SJSA1 (cell line): ENCODE data around the gene VASH1. TPM values are rescaled to one million over a fixed set of nuclear protein-coding genes. Genes with fewer than 3 reads are reported as not detected.

Experiments used
- DNase-seq, 2 experiments: peaks; one replicate each; pipeline ENCODE4 v3.0.0-alpha.2; 2015 to 2020; ENCODE audit warnings: low spot score in 2 of 2, low read depth in 1 of 2
- H3K27ac ChIP-seq: fragments of 250-450 bp; sonication (Bioruptor Pico); 2 replicates; pipeline ENCODE4 v1.5.1; 2020; ENCODE audit warnings: mild to moderate bottlenecking, moderate library complexity
- H3K27me3 ChIP-seq: fragments of 250-450 bp; sonication (Bioruptor Pico); replicated peaks from 2 replicates; pipeline ENCODE4 v1.5.1; 2020; ENCODE audit warnings: mild to moderate bottlenecking, moderate library complexity
- H3K36me3 ChIP-seq: fragments of 250-450 bp; sonication (Bioruptor Pico); 2 replicates; pipeline ENCODE4 v1.5.1; 2020; ENCODE audit warnings: mild to moderate bottlenecking
- H3K4me1 ChIP-seq: fragments of 250-450 bp; sonication (Bioruptor Pico); replicated peaks from 2 replicates; pipeline ENCODE4 v1.6.1; 2021; ENCODE audit warnings: mild to moderate bottlenecking
- H3K4me3 ChIP-seq: fragments of 250-450 bp; sonication (Bioruptor Pico); 2 replicates; pipeline ENCODE4 v1.5.1; 2020; ENCODE audit warnings: mild to moderate bottlenecking
- H3K9me3 ChIP-seq: fragments of 250-450 bp; sonication (Bioruptor Pico); replicated peaks from 2 replicates; pipeline ENCODE4 v1.5.1; 2020; ENCODE audit warnings: mild to moderate bottlenecking
- total RNA-seq: library from RNA; depleted of rRNA; stranded (reverse); fragments of >200 nt; shearing (Covaris generic); gene quantifications from 2 replicates; pipeline ENCODE4 v1.2.3, GENCODE V29; 2014

The VASH1 gene
- total RNA-seq, 1 experiment from 2014 or later = 0.13 TPM

DNA sequence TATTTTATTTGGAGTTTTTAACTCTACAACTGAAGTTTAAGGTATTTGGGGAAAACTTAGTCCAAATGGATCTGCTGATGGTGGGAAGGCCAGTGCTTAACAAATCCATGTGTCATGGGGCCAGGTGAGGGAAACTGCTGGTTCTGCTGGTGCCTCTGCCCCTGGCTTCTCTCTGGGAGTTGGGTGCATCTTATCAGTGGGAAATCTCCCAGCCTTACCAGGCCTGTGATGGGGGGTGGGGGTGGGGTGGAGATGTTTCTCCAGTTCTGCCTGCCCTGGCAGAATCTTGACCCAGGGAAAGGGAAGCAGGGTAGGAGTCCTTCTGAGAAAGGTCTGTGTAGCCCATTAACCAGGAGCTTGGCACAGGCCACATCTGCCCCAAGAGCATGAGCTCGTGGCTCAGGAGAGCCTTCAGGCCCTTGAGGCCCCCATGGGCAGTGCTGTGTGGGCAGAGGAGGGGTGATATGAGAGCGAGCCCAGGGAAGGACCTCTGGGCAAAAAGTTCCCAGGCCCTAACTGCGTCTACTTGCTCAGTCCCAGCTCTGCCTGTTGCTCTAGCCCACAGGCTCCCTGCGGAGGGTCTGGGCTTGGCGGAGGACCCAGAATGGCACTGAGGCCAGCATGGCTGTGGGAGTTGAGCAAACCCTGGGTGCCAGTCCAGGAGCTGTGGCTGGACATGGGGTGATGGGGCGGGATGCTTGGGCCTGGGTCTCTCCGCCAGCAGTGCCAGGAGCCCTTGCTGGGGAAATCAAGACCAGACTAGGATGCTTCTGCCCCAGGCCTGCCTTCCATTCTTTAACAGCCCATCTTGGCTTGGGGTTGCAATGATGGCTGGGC lies 18.2 kb downstream of the VASH1 start:
- 0 out of 2 replicates have a peak, but pooled peaks cover 2% of the 10 kb centered on the region for H3K36me3 ChIP-seq
- H3K4me1 ChIP-seq = no peaks in the 10 kb centered on the region
- H3K27me3 ChIP-seq = no peaks in the 10 kb centered on the region
- H3K9me3 ChIP-seq = no peaks in the 10 kb centered on the region
- H3K27ac ChIP-seq = no peak overlapping the region
- no peak overlapping the region for H3K4me3 ChIP-seq
- DNase-seq = no peak

DNA sequence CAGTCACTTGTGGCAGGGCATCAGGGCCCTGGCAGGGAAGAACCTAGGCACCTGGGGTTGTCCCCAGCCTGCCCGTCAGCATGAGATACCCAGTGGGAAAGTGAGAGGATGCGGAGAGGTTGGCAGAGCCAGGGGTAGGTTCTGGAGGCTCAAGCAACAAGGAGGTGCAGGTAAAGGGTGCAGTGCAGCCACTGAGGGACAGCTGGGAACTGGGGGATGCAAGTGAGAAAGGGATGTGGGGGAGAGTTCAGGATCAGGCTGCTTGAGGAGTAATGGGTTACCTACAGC lies 18.7 kb downstream of the VASH1 start:
- H3K4me3 ChIP-seq = no peak overlapping the region
- no peaks in the 10 kb centered on the region for H3K9me3 ChIP-seq
- no peak for DNase-seq

GRCh38 chr14:76780360-76780759 lies 19.1 kb downstream of the VASH1 start:
- Histone ChIP-seq H3K4me3 (no peak overlapping the region), H3K36me3 (0 out of 2 replicates have a peak, but pooled peaks cover 2% of the 10 kb centered on the region), H3K4me1 (no peaks in the 10 kb centered on the region), H3K27ac (no peak overlapping the region), H3K9me3 (no peaks in the 10 kb centered on the region), H3K27me3 (no peaks in the 10 kb centered on the region)
- no peak for DNase-seq

More for the DNA sequence above, 18.7 kb downstream of the VASH1 start:
- Histone ChIP-seq H3K4me1 (no peaks in the 10 kb centered on the region), H3K27ac (no peak overlapping the region), H3K27me3 (no peaks in the 10 kb centered on the region), H3K36me3 (0 out of 2 replicates have a peak, but pooled peaks cover 2% of the 10 kb centered on the region)

DNA sequence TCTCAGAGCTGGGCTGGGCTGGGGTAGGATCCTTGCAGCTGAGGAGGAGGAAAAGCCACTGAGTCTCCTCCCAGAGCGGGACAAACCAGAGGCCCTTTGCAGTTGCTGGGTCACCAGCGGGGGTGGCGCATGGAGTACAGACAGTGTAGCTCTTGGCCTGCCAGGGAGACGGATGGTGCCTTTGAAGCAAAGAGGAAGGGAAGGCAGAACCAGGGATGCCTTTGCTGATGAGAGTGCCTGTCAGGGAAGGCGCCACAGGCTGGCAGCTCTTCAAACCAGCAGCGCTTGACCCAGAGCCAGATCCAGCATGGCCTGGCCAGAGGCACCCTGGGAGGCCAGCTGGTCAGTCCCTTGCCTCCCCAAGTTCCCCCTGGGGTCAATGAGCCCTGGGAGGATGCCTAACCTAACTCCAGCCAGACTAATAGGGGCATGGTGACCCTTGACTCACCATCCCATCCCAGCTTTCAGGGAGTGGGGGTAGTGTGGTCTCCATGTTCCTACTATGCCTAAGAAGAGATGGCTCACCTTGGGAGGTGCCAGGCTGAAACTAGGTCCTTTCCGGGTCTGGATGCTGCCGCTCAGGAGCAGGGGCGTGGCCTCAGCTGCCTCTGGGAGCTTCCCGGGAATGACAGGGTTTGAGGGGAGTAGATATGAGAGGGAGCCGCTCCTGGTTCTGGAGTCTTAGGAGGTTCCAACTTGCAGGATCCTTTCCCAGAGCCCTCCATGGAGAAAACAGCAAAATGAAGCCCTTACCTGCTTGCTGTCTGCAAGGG lies 19.8 kb downstream of the VASH1 start:
- DNase-seq = no peak
- Histone ChIP-seq H3K9me3 (no peaks in the 10 kb centered on the region), H3K27ac (no peak overlapping the region), H3K36me3 (0 out of 2 replicates have a peak, but pooled peaks cover 2% of the 10 kb centered on the region), H3K4me3 (no peak overlapping the region), H3K27me3 (no peaks in the 10 kb centered on the region), H3K4me1 (no peaks in the 10 kb centered on the region)

DNA sequence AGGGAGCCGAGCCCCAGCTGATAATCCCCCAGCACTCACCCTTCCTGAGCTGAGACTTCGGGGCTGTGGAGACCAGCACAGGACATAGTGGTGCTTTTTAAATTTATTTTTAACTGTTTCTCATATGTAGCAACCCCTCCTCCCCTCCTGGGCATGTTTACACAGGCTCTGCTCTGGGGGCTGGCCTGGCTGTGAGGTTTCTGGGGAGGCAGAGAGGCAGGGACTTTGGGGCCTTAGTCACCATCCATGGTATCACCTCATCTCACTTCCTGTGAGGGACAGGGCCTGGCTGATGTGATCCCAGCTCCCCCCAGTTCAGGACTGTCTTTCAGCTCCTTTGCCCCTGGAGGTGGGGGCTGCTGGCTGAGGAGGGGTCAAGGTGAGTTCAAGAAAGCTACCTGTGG lies 20.4 kb downstream of the VASH1 start:
- no peak overlapping the region for H3K4me3 ChIP-seq
- no peaks in the 10 kb centered on the region for H3K27me3 ChIP-seq
- DNase-seq = no peak
- H3K36me3 ChIP-seq = 0 out of 2 replicates have a peak, but pooled peaks cover 2% of the 10 kb centered on the region
- H3K9me3 ChIP-seq = no peaks in the 10 kb centered on the region
- H3K4me1 ChIP-seq = no peaks in the 10 kb centered on the region
- H3K27ac ChIP-seq = no peak overlapping the region

DNA sequence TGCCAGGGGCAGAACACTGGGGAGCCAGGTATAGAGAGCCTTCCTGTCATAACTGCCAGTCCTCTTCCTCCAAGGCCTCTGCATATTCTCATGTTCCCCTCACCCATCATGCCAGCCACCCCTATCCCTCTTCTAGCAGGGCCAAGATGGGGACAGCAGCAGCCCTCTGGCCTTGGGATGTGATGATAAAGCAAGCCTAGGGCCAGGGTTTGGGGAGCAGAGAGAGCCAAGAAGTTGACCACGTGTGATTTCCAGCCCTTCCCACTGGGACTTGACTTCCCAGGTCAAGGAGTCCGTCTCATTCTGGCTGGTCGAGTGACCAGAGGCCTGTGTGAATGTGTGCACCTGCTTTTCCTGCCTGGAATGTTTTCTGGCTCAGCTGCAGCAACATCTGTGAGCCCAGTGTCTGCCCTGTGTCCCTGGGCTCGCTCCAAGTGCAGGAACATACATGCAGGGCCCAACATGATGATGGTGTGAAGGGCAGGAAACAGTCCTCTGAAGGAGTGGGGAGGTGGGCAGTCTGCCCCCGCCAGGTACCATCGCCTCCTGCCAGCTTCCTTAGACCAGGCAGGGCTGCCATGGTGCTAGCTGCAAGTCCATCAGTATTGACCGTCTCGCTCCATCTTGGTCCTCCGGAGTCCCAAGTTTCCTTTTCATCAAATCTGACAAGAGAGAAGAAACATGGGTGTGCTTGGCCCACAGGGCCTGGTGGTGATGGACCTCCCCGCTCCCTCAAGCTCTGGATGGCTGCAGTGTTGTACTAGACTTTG lies 21.0 kb downstream of the VASH1 start:
- Histone ChIP-seq H3K4me1 (no peaks in the 10 kb centered on the region), H3K4me3 (no peak overlapping the region), H3K27me3 (no peaks in the 10 kb centered on the region), H3K36me3 (0 out of 2 replicates have a peak, but pooled peaks cover 2% of the 10 kb centered on the region), H3K9me3 (no peaks in the 10 kb centered on the region), H3K27ac (no peak overlapping the region)
- no peak for DNase-seq

- no peak overlapping the region for H3K27ac ChIP-seq
- H3K9me3 ChIP-seq = no peaks in the 10 kb centered on the region
- H3K4me3 ChIP-seq = no peak overlapping the region
- 0 out of 2 replicates have a peak, but pooled peaks cover 2% of the 10 kb centered on the region for H3K36me3 ChIP-seq
- H3K27me3 ChIP-seq = no peaks in the 10 kb centered on the region
- DNase-seq = no peak
- no peaks in the 10 kb centered on the region for H3K4me1 ChIP-seq
Observed at GRCh38 chr14:76782885-76783566, 21.8 kb downstream of the VASH1 start.

DNA sequence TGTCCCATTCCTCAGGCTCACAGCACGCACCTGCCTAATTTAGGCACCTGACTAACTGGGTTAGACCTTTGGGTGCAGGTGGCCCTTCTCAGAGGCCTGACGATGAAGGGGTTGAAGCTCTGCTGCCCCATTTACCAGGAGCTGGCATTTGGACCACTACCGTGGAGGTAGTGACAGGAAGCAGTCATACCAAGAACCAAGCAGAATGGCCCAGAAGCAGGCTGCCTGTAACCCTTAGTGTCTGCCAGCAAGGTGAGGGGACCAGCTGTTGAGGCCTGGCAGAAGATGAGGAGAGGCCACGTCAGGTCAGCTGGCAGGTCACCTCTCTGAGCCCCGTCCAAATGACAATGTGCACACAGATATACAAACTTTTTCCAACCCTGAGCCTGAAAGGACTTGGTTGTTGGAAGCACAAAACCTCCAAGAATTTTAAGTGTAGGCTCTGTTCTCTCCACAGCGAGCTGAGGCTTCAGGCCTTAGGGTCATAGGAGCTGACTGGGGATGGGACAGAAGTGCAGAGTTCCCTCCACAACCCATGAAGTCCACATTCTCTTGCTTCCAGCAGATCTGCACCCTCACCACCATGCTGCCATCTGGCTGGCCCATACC lies 23.1 kb downstream of the VASH1 start:
- Histone ChIP-seq H3K27me3 (no peaks in the 10 kb centered on the region), H3K4me3 (no peak overlapping the region), H3K27ac (no peak overlapping the region), H3K36me3 (0 out of 2 replicates have a peak, but pooled peaks cover 2% of the 10 kb centered on the region), H3K9me3 (no peaks in the 10 kb centered on the region), H3K4me1 (no peaks in the 10 kb centered on the region)
- no peak for DNase-seq

DNA sequence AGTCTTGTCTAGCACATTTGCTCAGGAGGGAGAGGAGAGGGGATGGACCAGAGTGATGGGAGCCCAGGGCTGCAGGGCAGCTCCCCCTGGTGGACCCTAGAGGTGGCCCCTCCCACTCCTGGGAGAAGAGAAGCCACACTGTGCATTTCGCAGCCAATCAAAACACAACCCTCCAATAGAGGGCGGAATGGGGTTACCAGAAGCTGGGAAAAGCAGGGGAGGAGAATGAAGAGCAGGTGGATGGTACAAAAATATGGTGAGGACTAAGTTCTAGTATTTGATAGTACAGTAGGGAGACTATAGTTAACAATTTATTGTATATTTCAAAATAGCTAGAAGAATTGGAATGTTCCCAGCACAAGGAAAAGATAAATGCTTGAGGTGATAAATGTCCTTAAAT lies 23.6 kb downstream of the VASH1 start:
- Histone ChIP-seq H3K27ac (no peak overlapping the region), H3K36me3 (peaks cover 2% of the 10 kb centered on the region; the same call in 1 of the 2 replicates), H3K9me3 (no peaks in the 10 kb centered on the region), H3K4me3 (no peak overlapping the region), H3K4me1 (no peaks in the 10 kb centered on the region), H3K27me3 (no peaks in the 10 kb centered on the region)
- peak; percentile 60 to 73 for DNase-seq

- Histone ChIP-seq H3K4me3 (no peak overlapping the region), H3K4me1 (no peaks in the 10 kb centered on the region), H3K36me3 (peaks cover 5% of the 10 kb centered on the region; the same call in 1 of the 2 replicates), H3K9me3 (no peaks in the 10 kb centered on the region), H3K27ac (no peak overlapping the region), H3K27me3 (no peaks in the 10 kb centered on the region)
- no peak for DNase-seq
Observed at GRCh38 chr14:76786601-76787000, 25.3 kb downstream of the VASH1 start.

DNA sequence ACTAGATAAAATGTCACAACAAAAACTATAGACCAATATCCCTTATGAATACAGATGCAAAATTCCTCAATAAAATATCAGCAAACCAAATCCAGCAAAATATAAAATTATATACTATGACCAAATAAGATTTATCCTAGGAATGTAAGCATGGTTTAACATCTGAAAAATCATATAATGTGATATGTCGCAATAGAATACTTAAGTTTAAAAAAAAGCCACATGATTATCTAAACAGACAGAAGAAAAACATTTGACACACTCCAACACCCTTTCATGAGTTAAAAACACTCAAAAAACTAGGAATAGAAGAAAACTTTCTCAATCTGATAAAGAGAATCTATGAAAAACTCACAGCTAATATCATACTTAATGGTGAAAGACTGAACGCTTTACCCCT lies 31.2 kb downstream of the VASH1 start:
- no peak for DNase-seq
- no peak overlapping the region for H3K4me3 ChIP-seq

DNA sequence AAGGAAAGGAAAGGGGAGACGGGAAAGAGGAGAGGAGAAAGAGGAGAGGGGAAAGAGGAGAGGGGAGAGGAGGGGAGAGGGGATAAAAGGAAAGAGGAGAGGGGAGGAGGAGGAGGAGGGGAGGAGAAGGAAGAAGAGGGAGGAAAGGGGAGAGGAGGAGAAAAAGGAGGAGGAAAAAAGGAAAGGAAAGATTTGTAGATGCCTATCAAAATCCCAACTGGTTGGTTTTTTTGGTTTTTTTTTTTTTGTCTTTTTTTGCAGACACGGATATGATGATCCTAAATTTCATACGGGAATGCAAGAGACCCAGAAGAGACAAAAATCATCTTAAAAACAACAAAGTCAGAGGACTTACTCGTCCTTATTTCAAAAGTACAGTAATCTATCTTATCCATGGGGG lies 32.1 kb downstream of the VASH1 start:
- no peak overlapping the region for H3K27ac ChIP-seq
- DNase-seq = no peak
- H3K36me3 ChIP-seq = peaks cover 3% of the 10 kb centered on the region; the same call in 1 of the 2 replicates
- H3K27me3 ChIP-seq = no peaks in the 10 kb centered on the region
- H3K4me3 ChIP-seq = no peak overlapping the region
- no peaks in the 10 kb centered on the region for H3K9me3 ChIP-seq
- no peaks in the 10 kb centered on the region for H3K4me1 ChIP-seq

More for the DNA sequence above, 31.2 kb downstream of the VASH1 start:
- no peaks in the 10 kb centered on the region for H3K4me1 ChIP-seq
- peaks cover 3% of the 10 kb centered on the region; the same call in 1 of the 2 replicates for H3K36me3 ChIP-seq
- no peak overlapping the region for H3K27ac ChIP-seq
- H3K9me3 ChIP-seq = no peaks in the 10 kb centered on the region
- no peaks in the 10 kb centered on the region for H3K27me3 ChIP-seq

DNA sequence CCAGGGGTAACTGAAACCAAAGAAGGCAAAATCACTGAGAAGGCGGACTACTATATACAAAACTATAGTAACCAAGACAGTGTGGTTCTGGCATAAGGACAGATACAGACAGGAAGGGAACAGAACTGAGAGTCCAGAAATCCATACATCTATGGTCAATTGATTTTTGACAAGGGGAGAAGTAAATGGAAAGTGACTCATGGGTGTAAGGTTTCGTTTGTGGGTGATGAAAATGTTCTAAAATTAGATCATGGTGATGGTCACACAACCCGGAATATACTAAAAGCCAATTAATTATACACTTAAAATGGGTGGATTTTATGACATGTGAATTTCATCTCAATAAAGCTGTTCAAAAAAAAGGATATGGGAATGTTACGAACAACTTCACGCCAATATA lies 32.7 kb downstream of the VASH1 start:
- H3K4me1 ChIP-seq = no peaks in the 10 kb centered on the region
- no peak overlapping the region for H3K4me3 ChIP-seq
- H3K36me3 ChIP-seq = peaks cover 3% of the 10 kb centered on the region; the same call in 1 of the 2 replicates
- H3K27me3 ChIP-seq = no peaks in the 10 kb centered on the region
- H3K27ac ChIP-seq = no peak overlapping the region
- no peaks in the 10 kb centered on the region for H3K9me3 ChIP-seq
- no peak for DNase-seq
